ACC112 (cell line): ENCODE results near the gene GPM6B.

Experiments
- H2AFZ ChIP-seq: fragments of 200-600 bp; sonication (generic); one replicate; pipeline ENCODE4 v1.6.0; 2017; ENCODE audit warnings: antibody characterized with exemption, low read length; ENCODE audit not compliant: unreplicated experiment
- H3K27ac ChIP-seq: fragments of 200-600 bp; sonication (generic); 2 replicates; pipeline ENCODE4 v1.5.1; 2014; ENCODE audit warnings: low read depth, mild to moderate bottlenecking, antibody characterized with exemption, low read length, moderate library complexity
- H3K27me3 ChIP-seq: fragments of 200-600 bp; sonication (generic); 2 replicates; pipeline ENCODE4 v1.6.1; 2014; ENCODE audit warnings: mild to moderate bottlenecking, antibody characterized with exemption, low read length, moderate library complexity, mixed read lengths; ENCODE audit not compliant: insufficient read depth
- H3K36me3 ChIP-seq: fragments of 200-600 bp; sonication (generic); 2 replicates; pipeline ENCODE4 v1.6.1; 2016; ENCODE audit warnings: mild to moderate bottlenecking, antibody characterized with exemption, low read length, moderate library complexity, mixed read lengths; ENCODE audit not compliant: insufficient read depth
- H3K4me1 ChIP-seq: fragments of 200-600 bp; sonication (generic); one replicate; pipeline ENCODE4 v1.6.1; 2016; ENCODE audit warnings: low read length, mixed read lengths; ENCODE audit not compliant: insufficient read depth, unreplicated experiment, control insufficient read depth
- H3K4me3 ChIP-seq: fragments of 200-600 bp; sonication (generic); 2 replicates; pipeline ENCODE4 v1.5.1; 2014; ENCODE audit warnings: mild to moderate bottlenecking, low read depth, low read length
- H3K79me2 ChIP-seq: fragments of 200-600 bp; sonication (generic); one replicate; pipeline ENCODE4 v1.6.0; 2016; ENCODE audit warnings: low read length; ENCODE audit not compliant: control insufficient read depth, unreplicated experiment, insufficient read depth

The GPM6B gene

GRCh38 chrX:13843150-13843721, 26.3 kb upstream of the GPM6B start:
- Histone ChIP-seq H2AFZ (no peak overlapping the region), H3K4me1 (peaks cover 6% of the 10 kb centered on the region), H3K27ac (no peak overlapping the region), H3K36me3 (no peaks in the 10 kb centered on the region), H3K27me3 (no peaks in the 10 kb centered on the region), H3K79me2 (no peaks in the 10 kb centered on the region), H3K4me3 (no peak overlapping the region)

- H2AFZ ChIP-seq: no peak overlapping the region
- H3K4me1 ChIP-seq: no peaks in the 10 kb centered on the region
- no peaks in the 10 kb centered on the region for H3K36me3 ChIP-seq
- no peaks in the 10 kb centered on the region for H3K79me2 ChIP-seq
- H3K27me3 ChIP-seq: no peaks in the 10 kb centered on the region
- no peak overlapping the region for H3K4me3 ChIP-seq
- H3K27ac ChIP-seq: no peak overlapping the region
Measured at GRCh38 chrX:13840121-13840520, 23.2 kb upstream of the GPM6B start.

GRCh38 chrX:13837290-13837745, 20.4 kb upstream of the GPM6B start:
- no peaks in the 10 kb centered on the region for H3K27me3 ChIP-seq
- H3K36me3 ChIP-seq: no peaks in the 10 kb centered on the region
- no peaks in the 10 kb centered on the region for H3K79me2 ChIP-seq
- H3K4me1 ChIP-seq: no peaks in the 10 kb centered on the region
- no peak overlapping the region for H3K27ac ChIP-seq
- no peak overlapping the region for H3K4me3 ChIP-seq
- H2AFZ ChIP-seq: no peak overlapping the region

DNA sequence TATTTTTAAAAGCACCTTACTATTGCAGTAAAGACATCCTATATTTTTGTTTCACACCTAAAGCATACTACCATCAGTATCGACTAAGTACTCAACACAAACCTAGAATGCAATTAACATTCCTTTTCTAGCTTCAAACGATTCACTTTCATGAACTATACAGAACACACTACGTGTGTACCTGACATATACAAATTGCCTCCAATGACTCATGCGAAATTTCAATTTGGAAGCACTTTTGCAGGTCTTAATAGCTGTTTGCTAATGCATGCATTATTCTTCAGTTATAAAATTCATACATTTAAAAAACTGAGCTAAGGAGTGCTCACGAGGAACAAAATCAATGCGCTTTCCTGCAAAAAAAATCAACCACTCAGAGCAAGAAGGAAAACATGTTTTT, 19.7 kb upstream of the GPM6B start:
- Histone ChIP-seq H3K27me3 (no peaks in the 10 kb centered on the region), H2AFZ (no peak overlapping the region), H3K27ac (no peak overlapping the region), H3K4me1 (no peaks in the 10 kb centered on the region), H3K4me3 (no peak overlapping the region), H3K36me3 (no peaks in the 10 kb centered on the region), H3K79me2 (no peaks in the 10 kb centered on the region)

DNA sequence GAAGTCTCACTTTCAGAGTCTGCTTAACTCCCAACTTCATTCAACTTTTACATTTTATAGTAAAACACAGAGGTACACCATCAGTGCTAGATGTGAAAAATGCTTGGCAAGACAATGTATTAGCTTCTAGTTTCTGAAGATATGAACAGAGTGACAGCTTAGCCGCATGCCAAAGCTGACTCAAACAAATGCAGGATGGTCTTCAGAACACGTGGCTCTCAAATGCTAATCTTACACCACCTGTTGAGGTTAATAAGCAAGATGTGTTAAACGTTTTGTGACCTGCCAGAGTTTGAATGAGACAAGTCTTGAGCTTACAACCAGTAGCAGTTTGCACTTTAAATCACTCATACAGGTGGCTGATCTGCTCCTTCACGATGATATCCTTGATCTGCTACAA, 18.9 kb upstream of the GPM6B start:
- no peaks in the 10 kb centered on the region for H3K27me3 ChIP-seq
- H3K4me1 ChIP-seq: no peaks in the 10 kb centered on the region
- no peak overlapping the region for H3K4me3 ChIP-seq
- H3K36me3 ChIP-seq: no peaks in the 10 kb centered on the region
- H3K79me2 ChIP-seq: no peaks in the 10 kb centered on the region
- H2AFZ ChIP-seq: no peak overlapping the region
- no peak overlapping the region for H3K27ac ChIP-seq

GRCh38 chrX:13834355-13834754, 17.5 kb upstream of the GPM6B start:
- Histone ChIP-seq H3K79me2 (no peaks in the 10 kb centered on the region), H3K4me1 (no peaks in the 10 kb centered on the region)

DNA sequence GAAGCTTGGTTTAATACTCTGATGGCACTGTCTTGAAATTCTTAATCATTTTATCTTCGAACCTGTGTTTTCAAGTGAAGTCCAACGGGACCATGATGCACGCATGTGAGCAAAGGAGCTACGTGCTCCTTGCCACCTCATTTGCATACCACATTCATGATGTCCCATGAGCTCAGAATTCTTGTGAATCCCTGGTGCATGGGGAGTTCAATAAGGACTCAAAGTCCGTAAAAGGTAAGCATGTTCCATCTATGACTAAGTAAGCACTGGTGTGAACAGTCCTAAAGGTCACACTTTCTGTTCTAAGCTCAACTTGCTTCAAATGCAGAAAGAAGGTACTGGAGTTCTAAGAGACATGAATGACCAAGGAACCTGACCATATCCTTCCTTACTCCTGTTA, 13.1 kb upstream of the GPM6B start:
- Histone ChIP-seq H3K4me1 (peaks cover 4% of the 10 kb centered on the region), H2AFZ (no peak overlapping the region), H3K27ac (no peak overlapping the region), H3K79me2 (no peaks in the 10 kb centered on the region), H3K36me3 (no peaks in the 10 kb centered on the region), H3K4me3 (no peak overlapping the region), H3K27me3 (no peaks in the 10 kb centered on the region)

More at GRCh38 chrX:13834355-13834754, 17.5 kb upstream of the GPM6B start:
- Histone ChIP-seq H2AFZ (no peak overlapping the region), H3K27ac (no peak overlapping the region), H3K4me3 (no peak overlapping the region), H3K27me3 (no peaks in the 10 kb centered on the region), H3K36me3 (no peaks in the 10 kb centered on the region)

- no peak overlapping the region for H2AFZ ChIP-seq
- no peaks in the 10 kb centered on the region for H3K36me3 ChIP-seq
- peaks cover 4% of the 10 kb centered on the region for H3K4me1 ChIP-seq
- no peaks in the 10 kb centered on the region for H3K27me3 ChIP-seq
- no peaks in the 10 kb centered on the region for H3K79me2 ChIP-seq
- H3K27ac ChIP-seq: no peak overlapping the region
- H3K4me3 ChIP-seq: no peak overlapping the region
Measured at GRCh38 chrX:13828392-13828791, 11.5 kb upstream of the GPM6B start.

GRCh38 chrX:13827298-13828090, 10.6 kb upstream of the GPM6B start:
- Histone ChIP-seq H2AFZ (no peak overlapping the region), H3K36me3 (no peaks in the 10 kb centered on the region), H3K27me3 (no peaks in the 10 kb centered on the region), H3K4me3 (no peak overlapping the region), H3K79me2 (no peaks in the 10 kb centered on the region), H3K27ac (no peak overlapping the region), H3K4me1 (peaks cover 4% of the 10 kb centered on the region)

DNA sequence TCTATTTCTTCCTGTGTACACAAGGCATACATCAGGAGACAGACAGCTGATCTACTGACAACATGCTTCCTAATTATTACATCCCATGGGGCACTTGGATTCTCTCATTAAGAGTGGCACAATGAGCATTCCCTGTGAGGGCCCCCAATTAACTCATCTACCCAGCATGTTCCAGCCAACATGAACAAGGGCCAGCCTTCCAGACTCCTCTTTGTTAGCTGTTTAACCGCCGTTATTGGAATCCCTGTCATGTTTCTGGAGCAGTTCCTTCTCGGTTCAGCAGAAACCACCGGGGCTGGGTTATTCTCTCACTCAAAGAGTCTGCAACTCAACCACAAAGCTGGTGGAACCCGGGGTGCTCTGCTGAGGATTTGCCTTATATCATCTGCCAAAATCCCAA, 9.9 kb upstream of the GPM6B start:
- no peak overlapping the region for H3K27ac ChIP-seq
- no peaks in the 10 kb centered on the region for H3K79me2 ChIP-seq
- peaks cover 4% of the 10 kb centered on the region for H3K4me1 ChIP-seq
- no peak overlapping the region for H2AFZ ChIP-seq
- no peaks in the 10 kb centered on the region for H3K36me3 ChIP-seq
- no peak overlapping the region for H3K4me3 ChIP-seq
- no peaks in the 10 kb centered on the region for H3K27me3 ChIP-seq

GRCh38 chrX:13825178-13825762, 8.4 kb upstream of the GPM6B start:
- Histone ChIP-seq H3K4me3 (no peak overlapping the region), H2AFZ (no peak overlapping the region), H3K27ac (no peak overlapping the region), H3K79me2 (no peaks in the 10 kb centered on the region), H3K27me3 (peaks cover 10% of the 10 kb centered on the region; the same call in 1 of the 2 replicates), H3K4me1 (peaks cover 4% of the 10 kb centered on the region), H3K36me3 (no peaks in the 10 kb centered on the region)
